OCI-LY7 (cell line): ENCODE results near the gene PRR33.

Experiments
- EZH2phosphoT487 ChIP-seq: fragments of 200-600 bp; sonication (generic); IDR thresholded peaks from 2 replicates; pipeline ENCODE4 v1.6.1; 2018; ENCODE audit warnings: low read depth, borderline replicate concordance, mild to moderate bottlenecking, mixed run types, antibody characterized with exemption, low read length, moderate library complexity, mixed read lengths
- TF ChIP-seq, protein P1 (sequence below): fragments of 200-600 bp; sonication (generic); conservative IDR thresholded peaks from 2 replicates; pipeline ENCODE4 v1.5.1; 2014; ENCODE audit warnings: mild to moderate bottlenecking, antibody characterized with exemption, low read length, moderate library complexity, mixed read lengths

DNA sequence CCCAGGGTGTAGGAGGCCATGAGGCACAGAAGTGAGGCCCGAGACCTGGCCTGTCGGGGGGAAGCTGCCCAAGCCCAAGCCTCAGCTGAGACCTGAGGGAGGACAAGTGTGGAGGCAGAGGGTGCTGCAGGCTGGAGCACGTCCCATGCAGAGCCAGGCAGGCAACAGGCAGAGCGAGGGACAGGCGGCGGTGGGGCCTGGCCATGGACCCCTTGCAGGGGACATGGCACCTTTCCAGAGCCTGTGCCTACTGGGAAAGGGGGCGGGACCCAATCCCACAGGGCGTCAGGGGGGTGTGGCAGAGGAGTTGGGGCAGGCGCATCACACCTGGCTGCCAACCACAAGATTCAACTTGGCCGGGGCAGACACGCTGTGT, 48.6 kb downstream of the PRR33 start:
- TF ChIP-seq, protein P1, sequence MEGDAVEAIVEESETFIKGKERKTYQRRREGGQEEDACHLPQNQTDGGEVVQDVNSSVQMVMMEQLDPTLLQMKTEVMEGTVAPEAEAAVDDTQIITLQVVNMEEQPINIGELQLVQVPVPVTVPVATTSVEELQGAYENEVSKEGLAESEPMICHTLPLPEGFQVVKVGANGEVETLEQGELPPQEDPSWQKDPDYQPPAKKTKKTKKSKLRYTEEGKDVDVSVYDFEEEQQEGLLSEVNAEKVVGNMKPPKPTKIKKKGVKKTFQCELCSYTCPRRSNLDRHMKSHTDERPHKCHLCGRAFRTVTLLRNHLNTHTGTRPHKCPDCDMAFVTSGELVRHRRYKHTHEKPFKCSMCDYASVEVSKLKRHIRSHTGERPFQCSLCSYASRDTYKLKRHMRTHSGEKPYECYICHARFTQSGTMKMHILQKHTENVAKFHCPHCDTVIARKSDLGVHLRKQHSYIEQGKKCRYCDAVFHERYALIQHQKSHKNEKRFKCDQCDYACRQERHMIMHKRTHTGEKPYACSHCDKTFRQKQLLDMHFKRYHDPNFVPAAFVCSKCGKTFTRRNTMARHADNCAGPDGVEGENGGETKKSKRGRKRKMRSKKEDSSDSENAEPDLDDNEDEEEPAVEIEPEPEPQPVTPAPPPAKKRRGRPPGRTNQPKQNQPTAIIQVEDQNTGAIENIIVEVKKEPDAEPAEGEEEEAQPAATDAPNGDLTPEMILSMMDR = no peak
- TF ChIP-seq EZH2phosphoT487 = no peak
